ENCODE results near the gene SERTAD3.

DNA sequence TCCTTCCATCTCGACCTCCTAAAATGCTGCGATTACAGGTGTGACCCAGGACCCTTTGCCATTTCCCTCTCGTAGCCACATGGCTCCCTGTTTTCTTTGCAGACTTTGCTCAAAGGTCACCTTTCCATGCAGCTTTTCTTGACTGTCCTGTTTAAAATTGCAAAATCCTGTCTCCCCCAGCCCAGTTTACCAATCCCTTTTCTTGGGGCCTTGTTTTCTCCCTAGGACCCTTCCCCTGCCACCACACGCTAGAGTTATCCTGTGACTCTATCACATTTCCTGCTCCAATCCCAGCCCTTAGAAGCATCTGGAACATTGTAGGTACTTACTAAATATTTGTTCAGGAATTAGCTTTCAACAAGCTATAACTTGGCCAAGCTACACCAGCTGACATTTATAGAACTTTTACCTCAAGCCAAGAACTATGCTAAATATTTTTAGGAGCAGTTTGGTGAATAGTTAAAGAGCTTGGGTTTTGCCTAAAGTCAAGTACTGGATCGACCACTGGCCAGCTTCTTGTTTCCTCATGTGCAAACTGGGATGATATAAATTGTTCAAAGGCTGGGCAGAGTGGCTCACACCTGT, 9.1 kb upstream of the SERTAD3 start:
- TF ChIP-seq POLR2AphosphoS5 (IDR thresholded peaks at IDR 0.05; ENCODE audit: borderline replicate concordance, low read depth, low read length) (no peak), EZH2 (IDR thresholded peaks at IDR 0.05) (no peak)

All from SK-N-MC (cell line).